HG02642 (cell line): ENCODE data around the gene SLC3A2.
"Not testable (repeated sequence)": the region's sequence is repeated elsewhere in the genome, so short reads cannot be mapped to it uniquely, and the experiment has no call there.

Experiments
- ATAC-seq: cut with Tn5 transposase; IDR thresholded peaks from one replicate; pipeline ENCODE4 v1.9.1; 2021; ENCODE audit warnings: mild to moderate bottlenecking; ENCODE audit not compliant: unreplicated experiment, poor library complexity

The SLC3A2 gene

GRCh38 chr11:62925745-62926679 lies 45.3 kb downstream of the SLC3A2 start:
- no peak for ATAC-seq

DNA sequence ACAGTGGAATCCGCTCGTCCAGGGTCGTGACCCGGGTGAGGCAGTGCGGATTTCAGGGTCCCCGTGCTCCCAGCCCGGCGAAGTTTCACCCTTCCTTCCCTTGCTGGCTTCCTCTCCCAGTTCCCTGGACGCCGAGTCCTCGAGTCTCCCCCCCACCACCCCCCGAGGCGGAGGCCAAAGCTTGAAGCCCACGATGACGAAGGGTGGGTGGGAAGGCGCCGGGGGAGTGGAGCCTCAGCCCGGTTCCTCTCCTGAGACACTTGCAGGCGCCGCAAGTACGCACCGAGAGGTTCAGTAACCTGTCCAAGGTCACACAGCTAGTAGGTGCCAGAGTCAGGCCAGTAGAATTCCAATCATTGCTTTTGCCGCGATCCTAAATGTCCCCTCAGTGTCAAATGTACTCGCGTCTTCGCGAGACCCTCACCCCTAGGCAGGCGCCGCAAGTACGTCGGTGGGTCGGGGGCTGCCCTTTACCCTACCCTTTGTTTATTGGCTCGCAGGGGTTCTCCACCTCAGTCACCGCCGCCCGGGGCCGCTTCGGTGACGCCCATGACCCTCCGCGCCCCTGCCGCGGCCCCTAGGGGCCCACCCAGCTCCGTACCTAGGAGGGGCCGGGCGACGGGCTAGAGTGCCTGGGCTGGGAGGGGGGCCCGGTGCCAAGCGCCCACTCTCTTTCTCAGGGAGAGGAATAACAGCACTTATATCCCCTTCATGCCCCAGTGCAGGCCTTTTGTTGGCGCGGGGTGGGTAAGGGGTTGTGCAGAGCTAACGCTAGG lies 46.2 kb downstream of the SLC3A2 start:
- ATAC-seq, result no peak

DNA sequence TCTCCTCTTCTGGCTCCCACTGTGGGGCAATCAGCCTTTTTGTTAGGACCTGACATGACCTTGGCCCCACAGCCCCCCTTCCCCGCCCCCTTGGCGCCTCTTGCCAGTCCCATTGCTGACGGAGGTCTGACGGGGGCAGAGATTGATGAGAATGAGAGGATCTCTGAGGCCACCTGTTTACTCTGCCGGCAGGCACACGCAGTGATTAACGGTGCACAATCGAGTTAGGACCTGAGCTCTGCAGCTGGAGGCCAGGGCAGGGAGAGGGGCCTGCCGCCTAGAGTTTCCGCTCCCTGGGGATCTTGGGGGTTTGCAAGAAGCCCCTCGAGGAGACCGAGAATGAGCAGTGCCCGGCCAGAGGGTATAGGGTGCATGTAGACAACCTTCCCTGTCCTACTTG lies 47.3 kb downstream of the SLC3A2 start:
- no peak for ATAC-seq

DNA sequence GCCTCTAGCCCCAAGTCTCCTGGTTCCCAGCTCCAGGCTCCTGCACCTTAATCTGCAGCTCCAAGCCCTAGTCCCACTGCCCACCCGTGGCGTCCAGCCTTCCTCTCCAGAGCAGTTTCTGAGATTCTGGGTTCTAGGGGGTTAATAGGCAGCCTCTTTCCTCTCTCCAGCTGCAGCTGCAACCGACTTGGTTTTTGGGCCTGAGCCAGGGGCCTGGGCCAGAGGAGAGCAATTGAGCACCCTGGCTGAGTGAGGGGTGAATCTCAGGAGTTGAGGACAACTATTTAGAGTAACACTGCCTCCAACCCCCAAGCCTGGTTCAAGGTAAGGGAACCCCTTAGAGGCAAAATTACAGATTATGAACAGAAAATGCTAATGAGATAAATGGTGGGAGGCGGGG lies 49.5 kb downstream of the SLC3A2 start:
- ATAC-seq, result no peak

- no peak for ATAC-seq
These were observed 50.0 kb downstream of the SLC3A2 start for GRCh38 chr11:62930666-62931065.

DNA sequence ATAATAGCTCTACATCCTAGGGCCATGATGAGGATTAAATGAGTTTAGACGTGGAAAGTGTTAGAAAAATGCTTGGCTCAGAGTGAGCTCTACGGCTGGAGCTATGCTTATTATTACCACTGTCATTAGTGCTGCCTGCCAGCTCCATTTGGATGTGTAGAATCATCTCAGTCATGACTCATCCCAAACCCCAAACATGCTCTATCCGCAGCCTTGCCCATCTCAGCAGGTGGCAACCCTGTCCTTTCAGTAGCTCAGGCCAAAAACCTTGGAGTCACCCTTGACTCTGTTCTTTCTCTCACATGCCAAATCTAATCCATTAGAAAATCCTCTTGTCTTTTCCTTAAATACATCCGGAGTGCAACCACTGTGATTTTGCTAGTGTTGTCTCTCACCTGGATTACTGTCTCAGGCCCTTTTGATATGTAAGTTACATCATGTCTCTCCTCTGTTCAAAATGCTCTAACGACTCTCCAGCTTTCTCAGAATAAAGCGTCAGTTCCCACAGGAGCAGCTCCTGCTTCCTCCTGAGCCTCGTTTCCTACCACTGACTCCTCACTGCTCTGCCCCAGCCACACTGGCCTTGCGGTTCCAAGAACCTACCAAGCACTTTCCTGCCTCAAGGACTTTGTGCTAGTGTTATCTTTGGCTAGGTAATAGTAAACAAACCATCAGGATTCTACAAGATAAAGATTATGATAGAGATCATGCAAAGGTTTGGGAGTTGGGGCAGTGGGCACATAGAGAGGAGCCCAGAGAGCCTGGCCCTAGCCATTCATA lies 51.0 kb downstream of the SLC3A2 start:
- no peak for ATAC-seq

DNA sequence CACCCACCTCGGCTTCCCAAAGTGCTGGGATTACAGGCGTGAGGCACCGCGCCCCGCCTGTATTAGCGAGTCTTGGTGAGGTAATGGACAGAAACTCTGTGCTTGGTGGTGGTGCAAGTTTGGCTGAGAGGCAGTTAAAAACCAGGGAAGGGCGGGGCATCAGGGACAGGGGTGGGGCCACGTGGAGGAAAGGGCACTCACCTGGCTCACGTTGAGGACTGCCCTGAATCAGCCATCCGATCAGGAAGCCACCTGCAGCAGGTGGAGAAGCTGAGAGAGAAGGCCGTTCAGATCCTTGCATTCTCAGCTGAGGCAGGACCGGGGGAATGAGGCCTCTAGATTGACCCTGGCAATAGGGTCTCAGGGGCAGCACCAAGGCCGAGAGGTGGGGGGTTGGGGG lies 52.6 kb downstream of the SLC3A2 start:
- no peak for ATAC-seq

- no peak for ATAC-seq
These were observed 53.2 kb downstream of the SLC3A2 start for GRCh38 chr11:62933750-62934495.

GRCh38 chr11:62934496-62934785 lies 53.7 kb downstream of the SLC3A2 start:
- ATAC-seq, result no peak

DNA sequence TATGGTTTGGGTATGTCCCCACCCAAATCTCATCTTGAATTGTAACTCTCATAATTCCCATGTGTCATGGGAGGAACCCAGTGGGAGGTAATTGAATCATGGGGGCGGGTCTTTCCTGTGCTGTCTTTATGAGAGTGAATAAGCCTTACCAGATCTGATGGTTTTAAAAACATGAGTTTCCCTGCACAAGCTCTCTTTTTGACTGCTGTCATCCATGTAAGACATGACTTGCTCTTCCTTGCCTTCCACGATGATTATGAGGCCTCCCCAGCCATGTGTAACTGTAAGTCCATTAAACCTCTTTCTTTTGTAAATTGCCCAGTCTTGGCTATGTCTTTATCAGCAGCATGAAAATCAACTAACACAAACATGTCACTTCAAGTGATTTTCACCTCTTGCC lies 56.8 kb downstream of the SLC3A2 start:
- ATAC-seq, result not testable (repeated sequence)
